ENCODE measurements around the gene LCE1B.
A peak's percentile ranks its signal among the peaks of the same experiment; 100 is the strongest.

Gene LCE1B

DNA sequence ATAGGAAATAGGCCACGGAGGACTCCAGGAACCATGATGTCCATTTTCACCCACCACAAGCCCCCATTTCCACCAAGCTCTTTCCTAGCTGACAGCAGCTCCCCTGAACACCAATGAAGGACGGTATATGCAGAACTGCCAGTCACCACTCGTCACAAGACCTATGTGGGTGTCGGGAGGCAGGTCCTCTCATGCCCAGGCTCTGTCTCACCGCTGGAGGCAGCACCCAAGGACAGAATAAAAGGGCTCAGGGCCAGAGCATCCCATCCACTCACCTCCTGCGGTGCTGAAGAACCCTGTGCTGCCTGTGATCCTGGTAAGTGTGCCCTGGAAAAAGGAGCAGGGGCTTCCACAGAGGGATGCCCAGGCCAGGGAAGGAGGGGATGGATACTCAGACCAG lies 36.9 kb upstream of the LCE1B start, which contains the start of gene LCE1F:
Gene LCE1F, plus strand, starts transcription at position 266 of the 400 bp plus-strand sequence. CDS start 1,232 bp downstream, outside the sequence.
- Histone ChIP-seq H3K4me3 (ENCODE audit: low read length, poor library complexity, severe bottlenecking) (no peak within 1 kb of the TSS), H3K4me1 (ENCODE audit: insufficient read depth, low read length, poor library complexity, severe bottlenecking) (no peaks in the 10 kb centered on the region), H3K79me2 (ENCODE audit: insufficient read depth, low read length) (no peaks in the 10 kb centered on the region), H3K9me3 (ENCODE audit: insufficient read depth, low read depth, low read length) (no peaks in the 10 kb centered on the region), H4K20me1 (ENCODE audit: insufficient read depth, low read length, poor library complexity, severe bottlenecking) (no peaks in the 10 kb centered on the region), H3K9ac (ENCODE audit: low read depth, low read length, poor library complexity, severe bottlenecking) (no peak within 1 kb of the TSS), H3K9me2 (replicated peaks; ENCODE audit: low read depth, low read length) (no peaks in the 10 kb centered on the region), H3K27me3 (ENCODE audit: insufficient read depth, low read length, poor library complexity, severe bottlenecking) (no peaks in the 10 kb centered on the region), H2AFZ (ENCODE audit: low read length) (no peak within 1 kb of the TSS), H3K36me3 (ENCODE audit: insufficient read depth, low read length) (no peaks in the 10 kb centered on the region), H3K4me2 (ENCODE audit: low read depth, low read length, poor library complexity, severe bottlenecking) (no peak within 1 kb of the TSS), H3F3A (ENCODE audit: low read depth) (no peaks in the 10 kb centered on the region)
- TF ChIP-seq EZH2phosphoT487 (IDR thresholded peaks at IDR 0.05; ENCODE audit: borderline replicate concordance): no peak
- TF ChIP-seq, protein P1, sequence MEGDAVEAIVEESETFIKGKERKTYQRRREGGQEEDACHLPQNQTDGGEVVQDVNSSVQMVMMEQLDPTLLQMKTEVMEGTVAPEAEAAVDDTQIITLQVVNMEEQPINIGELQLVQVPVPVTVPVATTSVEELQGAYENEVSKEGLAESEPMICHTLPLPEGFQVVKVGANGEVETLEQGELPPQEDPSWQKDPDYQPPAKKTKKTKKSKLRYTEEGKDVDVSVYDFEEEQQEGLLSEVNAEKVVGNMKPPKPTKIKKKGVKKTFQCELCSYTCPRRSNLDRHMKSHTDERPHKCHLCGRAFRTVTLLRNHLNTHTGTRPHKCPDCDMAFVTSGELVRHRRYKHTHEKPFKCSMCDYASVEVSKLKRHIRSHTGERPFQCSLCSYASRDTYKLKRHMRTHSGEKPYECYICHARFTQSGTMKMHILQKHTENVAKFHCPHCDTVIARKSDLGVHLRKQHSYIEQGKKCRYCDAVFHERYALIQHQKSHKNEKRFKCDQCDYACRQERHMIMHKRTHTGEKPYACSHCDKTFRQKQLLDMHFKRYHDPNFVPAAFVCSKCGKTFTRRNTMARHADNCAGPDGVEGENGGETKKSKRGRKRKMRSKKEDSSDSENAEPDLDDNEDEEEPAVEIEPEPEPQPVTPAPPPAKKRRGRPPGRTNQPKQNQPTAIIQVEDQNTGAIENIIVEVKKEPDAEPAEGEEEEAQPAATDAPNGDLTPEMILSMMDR (conservative IDR thresholded peaks at IDR 0.05; ENCODE audit: low read length): no peak

DNA sequence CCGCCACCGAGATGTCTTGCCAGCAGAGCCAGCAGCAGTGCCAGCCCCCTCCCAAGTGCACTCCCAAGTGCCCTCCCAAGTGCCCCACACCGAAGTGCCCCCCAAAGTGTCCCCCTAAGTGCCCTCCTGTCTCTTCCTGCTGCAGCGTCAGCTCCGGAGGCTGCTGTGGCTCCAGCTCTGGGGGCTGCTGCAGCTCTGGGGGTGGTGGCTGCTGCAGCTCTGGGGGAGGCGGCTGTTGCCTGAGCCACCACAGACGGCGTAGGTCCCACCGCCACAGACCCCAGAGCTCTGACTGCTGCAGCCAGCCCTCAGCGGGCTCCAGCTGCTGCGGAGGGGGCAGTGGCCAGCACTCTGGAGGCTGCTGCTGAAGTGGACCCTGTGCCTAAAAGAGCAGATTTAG lies 35.4 kb upstream of the LCE1B start:
- Histone ChIP-seq H3K9me3 (ENCODE audit: insufficient read depth, low read depth, low read length) (no peaks in the 10 kb centered on the region), H3K4me1 (ENCODE audit: insufficient read depth, low read length, poor library complexity, severe bottlenecking) (no peaks in the 10 kb centered on the region), H4K20me1 (ENCODE audit: insufficient read depth, low read length, poor library complexity, severe bottlenecking) (no peaks in the 10 kb centered on the region), H3K4me2 (ENCODE audit: low read depth, low read length, poor library complexity, severe bottlenecking) (no peak overlapping the region), H3F3A (ENCODE audit: low read depth) (no peaks in the 10 kb centered on the region), H3K4me3 (ENCODE audit: low read length, poor library complexity, severe bottlenecking) (no peak overlapping the region), H3K79me2 (ENCODE audit: insufficient read depth, low read length) (no peaks in the 10 kb centered on the region), H3K27me3 (ENCODE audit: insufficient read depth, low read length, poor library complexity, severe bottlenecking) (no peaks in the 10 kb centered on the region), H3K9me2 (replicated peaks; ENCODE audit: low read depth, low read length) (no peaks in the 10 kb centered on the region), H2AFZ (ENCODE audit: low read length) (no peak overlapping the region), H3K36me3 (ENCODE audit: insufficient read depth, low read length) (no peaks in the 10 kb centered on the region), H3K9ac (ENCODE audit: low read depth, low read length, poor library complexity, severe bottlenecking) (no peak overlapping the region)
- TF ChIP-seq, protein P1 (conservative IDR thresholded peaks at IDR 0.05; ENCODE audit: low read length): no peak
- TF ChIP-seq EZH2phosphoT487 (IDR thresholded peaks at IDR 0.05; ENCODE audit: borderline replicate concordance): no peak

DNA sequence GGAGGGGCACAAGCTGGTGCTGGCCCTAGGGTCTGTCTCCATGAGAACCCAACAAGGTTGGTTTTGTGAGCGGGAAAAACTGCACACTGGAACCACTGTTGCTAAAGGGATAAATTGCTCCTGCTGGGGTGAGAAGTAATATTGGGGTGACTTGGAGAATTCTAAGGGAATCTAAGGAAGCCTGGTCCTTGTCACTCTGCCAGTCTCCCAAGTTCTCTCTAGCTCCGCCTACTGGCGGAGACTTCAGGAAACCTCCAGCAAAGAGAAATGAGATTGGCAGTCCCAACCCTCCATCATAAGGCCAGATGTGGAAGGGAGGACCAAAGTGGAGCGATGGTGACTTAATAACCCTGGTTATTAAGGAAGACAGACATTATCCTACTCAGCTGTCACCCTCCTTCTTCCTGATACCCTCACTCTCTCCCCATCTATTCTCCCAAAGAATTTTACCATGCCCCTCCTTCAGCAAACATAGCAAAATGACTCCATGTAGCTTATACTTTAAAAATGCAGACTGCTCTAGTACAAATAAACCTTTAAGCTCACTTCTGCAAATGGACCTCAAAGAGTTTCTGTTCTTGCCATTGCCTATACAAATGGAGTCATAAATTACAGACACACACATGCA lies 34.1 kb upstream of the LCE1B start:
- H3F3A ChIP-seq (ENCODE audit: low read depth): no peaks in the 10 kb centered on the region
- no peak overlapping the region for H2AFZ ChIP-seq (ENCODE audit: low read length)
- H3K79me2 ChIP-seq (ENCODE audit: insufficient read depth, low read length): no peaks in the 10 kb centered on the region
- H3K9ac ChIP-seq (ENCODE audit: low read depth, low read length, poor library complexity, severe bottlenecking): no peak overlapping the region
- no peaks in the 10 kb centered on the region for H4K20me1 ChIP-seq (ENCODE audit: insufficient read depth, low read length, poor library complexity, severe bottlenecking)
- no peak for TF ChIP-seq EZH2phosphoT487 (IDR thresholded peaks at IDR 0.05; ENCODE audit: borderline replicate concordance)
- TF ChIP-seq, protein P1 (conservative IDR thresholded peaks at IDR 0.05; ENCODE audit: low read length): peak; percentile 69
- no peaks in the 10 kb centered on the region for H3K27me3 ChIP-seq (ENCODE audit: insufficient read depth, low read length, poor library complexity, severe bottlenecking)
- no peak overlapping the region for H3K4me2 ChIP-seq (ENCODE audit: low read depth, low read length, poor library complexity, severe bottlenecking)
- no peaks in the 10 kb centered on the region for H3K9me2 ChIP-seq (replicated peaks; ENCODE audit: low read depth, low read length)
- H3K9me3 ChIP-seq (ENCODE audit: insufficient read depth, low read depth, low read length): no peaks in the 10 kb centered on the region
- no peaks in the 10 kb centered on the region for H3K36me3 ChIP-seq (ENCODE audit: insufficient read depth, low read length)
- H3K4me3 ChIP-seq (ENCODE audit: low read length, poor library complexity, severe bottlenecking): no peak overlapping the region
- no peaks in the 10 kb centered on the region for H3K4me1 ChIP-seq (ENCODE audit: insufficient read depth, low read length, poor library complexity, severe bottlenecking)

All from Loucy (cell line).